ENCODE data around the gene MAD2L2.

- TF ChIP-seq EP300 (IDR thresholded peaks at IDR 0.05; ENCODE audit: low read depth) (no peak), POLR2AphosphoS5 (IDR thresholded peaks at IDR 0.05) (no peak)
Observed at GRCh38 chr1:11671544-11672286, 9.2 kb downstream of the MAD2L2 start.

All from transverse colon (tissue), 3 donors.